Smooth muscle cell of the brain vasculature (primary cell): ENCODE results near the gene ATF2.
A peak's percentile ranks its signal among the peaks of the same experiment; 100 is the strongest.
"Not testable (repeated sequence)": the region's sequence is repeated elsewhere in the genome, so short reads cannot be mapped to it uniquely, and the experiment has no call there.

ENCODE experiments used
- DNase-seq: peaks from one replicate; pipeline ENCODE4 v3.0.0-alpha.2; 2012; ENCODE audit warnings: low read depth, low spot score

The ATF2 gene

GRCh38 chr2:175084117-175084516 lies 83.9 kb downstream of the ATF2 start:
- DNase-seq, result not testable (repeated sequence)

GRCh38 chr2:175080479-175080878 lies 87.5 kb downstream of the ATF2 start:
- DNase-seq, result no peak

GRCh38 chr2:175076272-175076671 lies 91.7 kb downstream of the ATF2 start:
- no peak for DNase-seq

GRCh38 chr2:175074478-175074877 lies 93.5 kb downstream of the ATF2 start:
- DNase-seq, result no peak

- DNase-seq, result no peak
Measured at GRCh38 chr2:175068534-175068933, 99.5 kb downstream of the ATF2 start.

GRCh38 chr2:175066411-175066810 lies 101.6 kb downstream of the ATF2 start:
- DNase-seq, result no peak

GRCh38 chr2:175064797-175065196 lies 103.2 kb downstream of the ATF2 start:
- no peak for DNase-seq

- DNase-seq, result no peak
Measured at GRCh38 chr2:175063741-175064140, 104.3 kb downstream of the ATF2 start.

GRCh38 chr2:175062787-175063585 lies 105.0 kb downstream of the ATF2 start:
- no peak for DNase-seq

- peak; percentile 17 for DNase-seq
Measured at GRCh38 chr2:175057078-175057685, 110.8 kb downstream of the ATF2 start.

- no peak for DNase-seq
Measured at GRCh38 chr2:175055993-175056392, 112.0 kb downstream of the ATF2 start.

- no peak for DNase-seq
Measured at GRCh38 chr2:175054340-175054739, 113.7 kb downstream of the ATF2 start.

GRCh38 chr2:175049661-175050060 lies 118.3 kb downstream of the ATF2 start:
- no peak for DNase-seq

- no peak for DNase-seq
Measured at GRCh38 chr2:175048275-175048674, 119.7 kb downstream of the ATF2 start.

- no peak for DNase-seq
Measured at GRCh38 chr2:175039490-175039889, 128.5 kb downstream of the ATF2 start.

GRCh38 chr2:175039031-175039430 lies 129.0 kb downstream of the ATF2 start:
- no peak for DNase-seq

GRCh38 chr2:175037941-175038340 lies 130.1 kb downstream of the ATF2 start:
- no peak for DNase-seq

GRCh38 chr2:175036582-175037018 lies 131.4 kb downstream of the ATF2 start:
- DNase-seq, result no peak

- no peak for DNase-seq
Measured at GRCh38 chr2:175035806-175036205, 132.2 kb downstream of the ATF2 start.

- no peak for DNase-seq
Measured at GRCh38 chr2:175034716-175035115, 133.3 kb downstream of the ATF2 start.

- no peak for DNase-seq
Measured at GRCh38 chr2:175030380-175031271, 137.4 kb downstream of the ATF2 start.

GRCh38 chr2:175027755-175028154 lies 140.2 kb downstream of the ATF2 start:
- DNase-seq, result no peak
